HG02840 (cell line): ENCODE measurements around the gene MYOZ1.
"Not testable (repeated sequence)": the region's sequence is repeated elsewhere in the genome, so short reads cannot be mapped to it uniquely, and the experiment has no call there.

Experiments
- ATAC-seq: cut with Tn5 transposase; IDR thresholded peaks from one replicate; pipeline ENCODE4 v1.9.1; 2021; ENCODE audit warnings: mild to moderate bottlenecking, moderate library complexity, moderate number of reproducible peaks; ENCODE audit not compliant: unreplicated experiment, low FRiP score

Gene MYOZ1, protein sequence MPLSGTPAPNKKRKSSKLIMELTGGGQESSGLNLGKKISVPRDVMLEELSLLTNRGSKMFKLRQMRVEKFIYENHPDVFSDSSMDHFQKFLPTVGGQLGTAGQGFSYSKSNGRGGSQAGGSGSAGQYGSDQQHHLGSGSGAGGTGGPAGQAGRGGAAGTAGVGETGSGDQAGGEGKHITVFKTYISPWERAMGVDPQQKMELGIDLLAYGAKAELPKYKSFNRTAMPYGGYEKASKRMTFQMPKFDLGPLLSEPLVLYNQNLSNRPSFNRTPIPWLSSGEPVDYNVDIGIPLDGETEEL

DNA sequence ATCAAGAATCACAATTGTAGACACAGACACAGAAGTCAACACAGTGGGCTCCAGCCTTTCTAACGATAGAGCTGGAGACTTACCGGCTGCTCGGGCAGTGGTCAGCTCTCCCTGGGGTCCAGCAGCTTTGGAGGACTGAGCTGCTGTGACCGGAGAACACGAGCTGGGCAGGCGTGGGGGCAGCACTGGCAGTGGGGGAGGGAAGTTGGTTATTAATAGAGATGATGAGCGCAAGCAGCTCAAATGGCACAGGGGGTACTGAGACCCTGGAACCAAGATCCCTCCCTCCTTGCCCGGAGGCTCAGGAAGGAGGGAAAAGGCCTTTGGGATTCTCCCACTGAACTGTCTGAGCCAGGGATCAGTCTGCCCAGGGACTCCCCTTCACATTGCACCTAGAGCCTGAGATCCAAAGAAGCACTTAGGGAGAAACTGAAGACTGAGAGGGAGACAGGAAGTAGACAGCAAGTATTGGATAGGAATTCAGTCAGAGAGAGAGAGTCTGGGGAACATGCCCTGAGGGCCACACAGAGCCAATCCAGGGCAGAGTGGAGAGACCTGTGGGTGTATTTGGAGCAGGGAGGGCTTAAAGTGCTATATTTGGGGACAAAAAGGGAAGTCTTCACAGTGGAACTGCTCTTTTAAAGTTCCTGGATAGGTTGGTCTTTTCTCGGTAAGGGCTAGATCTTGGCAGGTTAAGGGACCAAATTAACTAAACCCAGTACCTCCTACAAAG, at the start of gene MYOZ1:
MYOZ1 (minus strand) TSS at position 147 of the 733 bp plus-strand sequence. CDS start 1,457 bp downstream, outside the sequence.
- ATAC-seq, result no peak

DNA sequence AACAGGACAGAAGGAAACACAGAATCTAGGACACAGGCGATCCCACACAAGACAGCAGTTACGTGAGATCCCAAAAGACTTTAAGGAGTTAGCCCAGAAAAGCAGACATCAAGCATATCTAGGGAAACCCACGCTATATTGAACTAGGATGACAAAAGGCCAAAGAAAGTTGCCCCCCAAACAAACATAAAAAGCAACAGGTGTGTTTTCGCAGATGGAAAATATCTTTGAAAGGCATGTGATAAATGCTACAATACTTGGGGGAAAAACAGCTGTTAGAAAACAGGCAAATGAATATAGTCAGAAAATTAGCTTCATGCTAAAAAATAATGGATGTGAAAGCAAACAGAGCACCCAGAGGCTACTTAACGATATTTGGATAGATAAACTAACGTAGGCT, 49.5 kb upstream of the MYOZ1 start:
- not testable (repeated sequence) for ATAC-seq

DNA sequence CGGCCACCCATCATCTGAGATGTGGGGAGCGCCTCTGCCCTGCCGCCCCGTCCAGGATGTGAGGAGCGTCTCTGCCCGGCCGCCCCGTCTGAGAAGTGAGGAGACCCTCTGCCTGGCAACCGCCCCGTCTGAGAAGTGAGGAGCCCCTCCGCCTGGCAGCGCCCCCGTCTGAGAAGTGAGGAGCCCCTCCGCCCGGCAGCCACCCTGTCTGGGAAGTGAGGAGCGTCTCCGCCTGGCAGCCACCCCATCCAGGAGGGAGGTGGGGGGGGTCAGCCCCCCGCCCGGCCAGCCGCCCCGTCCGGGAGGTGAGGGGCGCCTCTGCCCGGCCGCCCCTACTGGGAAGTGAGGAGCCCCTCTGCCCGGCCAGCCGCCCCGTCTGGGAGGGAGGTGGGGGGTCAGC, 48.3 kb upstream of the MYOZ1 start:
- ATAC-seq, result not testable (repeated sequence)

DNA sequence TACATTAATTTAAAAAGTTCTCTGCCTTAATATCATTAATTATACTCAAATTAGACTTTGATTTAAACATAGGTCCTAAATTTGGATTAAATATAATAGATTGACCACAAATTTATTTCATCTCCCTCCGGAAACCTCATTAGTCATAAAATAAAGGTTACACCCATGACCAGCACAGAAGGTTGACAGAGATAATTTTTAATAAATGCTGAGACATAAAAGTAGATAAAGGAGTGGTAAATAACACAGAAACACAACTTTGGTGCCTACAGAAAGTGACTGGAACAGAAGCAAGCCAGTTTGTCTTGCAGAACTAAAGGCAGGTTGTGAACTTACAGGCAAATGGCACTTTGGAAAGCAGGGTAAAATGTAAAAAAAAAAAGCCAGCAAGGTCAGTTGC, 46.4 kb upstream of the MYOZ1 start:
- not testable (repeated sequence) for ATAC-seq

DNA sequence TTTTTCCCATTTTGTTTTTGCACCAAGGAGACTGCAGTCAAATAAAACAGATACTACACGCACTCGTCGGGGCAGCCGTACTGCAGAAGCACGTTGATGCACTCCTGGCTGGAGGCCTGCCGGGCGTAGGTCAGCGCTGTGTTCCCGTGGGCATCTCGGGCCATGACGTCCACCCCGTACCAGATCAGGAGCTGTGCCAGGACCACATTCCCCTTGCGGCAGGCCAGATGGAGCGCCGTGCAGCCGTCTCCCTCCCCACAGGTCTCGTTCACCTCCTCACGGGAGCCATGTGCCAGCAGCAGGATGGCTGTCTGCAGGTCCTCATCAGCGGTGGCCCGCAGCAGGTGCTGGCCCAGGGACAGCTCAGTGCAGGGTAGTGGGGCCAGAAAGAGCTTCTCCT, 33.3 kb upstream of the MYOZ1 start:
- ATAC-seq, result not testable (repeated sequence)

DNA sequence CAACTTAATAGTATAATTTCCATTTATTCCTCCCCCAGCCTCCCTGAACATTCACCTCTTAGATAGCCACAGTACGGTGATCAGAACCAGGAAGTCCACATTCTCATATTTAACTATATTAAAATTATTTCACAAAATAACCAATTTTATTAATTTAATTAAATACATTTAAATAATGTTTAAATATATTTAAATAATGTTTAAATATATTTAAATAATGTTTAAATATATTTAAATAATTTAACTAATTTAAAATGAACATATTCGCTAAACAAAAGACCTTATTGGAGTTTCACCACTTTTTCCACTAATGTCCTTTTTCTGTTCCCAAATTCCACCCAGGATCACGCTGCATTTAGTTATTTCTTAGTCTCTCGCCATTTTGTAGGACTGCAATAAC, 27.1 kb upstream of the MYOZ1 start:
- not testable (repeated sequence) for ATAC-seq

DNA sequence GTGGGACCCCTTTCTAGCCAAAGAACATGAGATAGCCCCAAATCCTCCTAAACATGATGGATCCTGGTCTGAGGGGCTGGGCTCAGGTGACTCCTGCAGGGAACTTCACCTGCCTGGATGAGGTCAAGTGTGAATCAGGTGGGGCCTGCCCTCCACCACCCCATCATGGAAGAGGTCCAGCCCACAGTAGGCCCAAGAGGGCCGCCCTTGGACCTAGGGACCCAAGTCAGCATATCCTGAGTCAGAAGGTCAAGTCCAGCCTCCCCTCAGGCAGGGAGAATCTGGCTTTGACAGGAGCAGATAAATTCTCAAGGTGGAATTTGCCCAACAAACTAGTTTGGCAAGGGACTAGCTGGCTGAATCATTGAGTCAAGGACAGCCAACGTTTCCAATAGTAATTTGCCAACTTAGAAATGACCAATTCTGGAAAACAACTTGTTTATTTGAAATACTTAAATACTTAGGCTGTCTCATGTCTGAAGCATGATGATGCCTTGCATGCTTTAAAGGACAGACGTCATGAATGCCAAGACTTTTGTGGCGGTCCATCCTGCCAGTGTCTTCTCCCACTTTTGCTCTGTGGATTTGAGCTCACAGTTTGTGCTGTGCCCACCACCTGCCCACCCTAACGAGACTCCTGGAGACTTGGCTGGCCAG, 25.0 kb upstream of the MYOZ1 start:
- not testable (repeated sequence) for ATAC-seq

DNA sequence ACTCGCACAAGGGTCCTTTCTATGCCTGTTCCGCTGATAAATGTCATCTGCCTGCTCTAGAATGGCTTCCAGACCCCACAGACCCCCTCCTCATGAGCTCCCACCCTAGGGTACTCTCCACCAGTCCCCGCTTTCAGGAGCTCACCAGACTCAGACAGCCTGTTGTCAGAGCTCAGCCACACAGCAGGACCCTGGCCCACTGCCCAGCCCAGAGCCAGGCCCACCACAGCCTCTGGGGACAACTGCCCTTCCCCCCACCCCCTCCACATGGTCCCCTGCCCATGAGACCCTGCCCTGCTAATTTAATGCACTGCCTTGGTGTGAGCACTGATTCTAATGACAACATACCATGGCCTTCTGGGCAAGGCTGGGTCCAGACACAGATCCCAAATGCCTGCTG, 24.3 kb upstream of the MYOZ1 start:
- ATAC-seq, result not testable (repeated sequence)

DNA sequence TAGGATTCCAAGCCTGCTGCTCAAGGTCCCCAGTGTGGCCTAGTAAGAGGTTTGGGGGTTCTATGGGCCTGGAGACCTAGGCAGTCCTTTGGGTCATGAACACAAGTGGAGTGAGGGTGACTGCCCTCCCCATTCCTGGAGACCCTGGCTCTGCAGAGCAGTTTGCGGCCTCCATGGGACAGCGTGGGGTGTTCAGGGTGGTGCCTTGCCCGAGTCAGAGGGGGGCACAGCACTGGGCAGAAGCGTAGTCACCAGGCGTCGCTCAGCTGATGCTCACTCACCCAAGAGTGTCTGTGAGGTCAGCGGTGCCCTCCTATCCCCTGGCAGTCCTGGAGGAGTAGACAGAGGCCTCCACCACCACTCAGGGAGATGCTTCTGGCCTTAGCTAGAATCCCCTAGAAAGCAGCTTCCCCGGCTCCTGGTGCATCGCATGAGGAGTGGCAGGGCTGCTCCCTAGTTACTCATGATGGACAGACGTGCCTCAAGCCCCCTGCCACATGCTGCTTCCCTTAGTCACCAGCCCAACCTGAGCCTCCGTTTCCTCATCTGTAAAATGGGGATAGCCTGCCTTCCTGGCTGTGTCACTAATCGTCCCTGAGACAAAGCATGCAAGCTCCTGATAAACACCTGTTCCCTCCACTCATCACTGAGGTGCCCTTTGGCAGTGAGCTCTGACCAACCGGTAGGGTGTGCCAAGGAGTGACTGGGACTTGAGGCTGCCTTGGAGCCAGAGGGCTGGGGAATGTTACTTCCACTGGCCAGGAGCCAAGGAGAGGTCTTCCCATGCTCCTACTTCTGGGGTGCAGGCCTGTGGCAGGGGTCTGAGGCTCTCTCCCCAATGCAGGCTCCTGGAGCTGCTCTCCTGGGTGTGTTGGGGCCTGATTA, 23.1 kb upstream of the MYOZ1 start:
- not testable (repeated sequence) for ATAC-seq

DNA sequence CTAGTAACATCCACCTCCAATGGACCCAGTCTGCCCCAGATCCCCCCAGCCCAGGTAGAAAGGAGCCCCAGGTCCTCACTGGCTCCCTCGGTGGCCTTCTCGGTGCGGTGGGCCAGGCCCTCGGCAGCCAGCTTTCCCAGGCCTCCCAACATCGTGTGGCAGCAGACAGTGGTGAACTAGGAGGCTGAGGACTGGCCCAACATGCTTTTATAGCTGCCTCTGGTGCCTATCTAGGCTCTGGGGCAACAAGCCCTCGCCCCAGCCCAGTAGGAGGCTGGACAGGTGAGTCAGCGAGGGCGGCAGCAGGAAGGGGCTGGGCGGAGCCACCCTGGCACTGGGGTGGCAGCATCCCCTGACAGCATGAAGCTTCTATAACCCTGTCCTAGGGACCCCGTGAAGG, 22.3 kb upstream of the MYOZ1 start:
- ATAC-seq, result not testable (repeated sequence)

DNA sequence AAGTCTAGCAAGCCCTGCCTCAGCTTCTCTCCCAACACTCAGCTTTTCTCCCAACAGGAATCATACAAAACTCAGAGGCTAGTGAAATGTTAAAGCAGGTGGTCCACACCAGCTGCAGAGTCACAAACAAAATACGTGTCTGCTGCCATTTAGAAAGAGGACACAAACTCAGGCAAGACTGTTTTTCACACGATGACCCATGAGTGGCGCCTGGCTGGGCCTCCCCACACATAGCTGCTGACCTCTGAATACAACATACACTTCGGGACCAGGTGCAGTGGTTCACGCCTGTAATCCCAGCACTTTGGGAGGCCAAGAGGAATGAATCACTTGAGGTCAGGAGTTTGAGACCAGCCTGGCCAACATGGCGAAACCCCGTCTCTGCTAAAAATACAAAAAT, 21.4 kb upstream of the MYOZ1 start:
- ATAC-seq, result not testable (repeated sequence)

DNA sequence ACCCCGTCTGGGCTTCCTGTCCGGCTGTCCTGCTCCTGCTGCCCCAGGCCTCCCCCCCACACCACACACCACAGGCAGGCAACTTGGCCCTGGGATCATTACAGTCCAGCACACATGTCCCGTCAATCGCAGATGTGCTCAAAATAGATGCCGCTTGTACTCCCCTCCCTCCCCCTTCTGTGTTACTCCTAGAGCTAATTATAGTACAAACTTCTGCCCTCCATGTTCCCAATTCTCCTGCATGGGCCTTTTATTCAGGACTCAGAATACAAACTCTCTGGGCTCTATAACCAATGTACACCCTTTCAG, 14.7 kb upstream of the MYOZ1 start, which contains the start of gene SYNPO2L:
SYNPO2L (minus strand) TSS at position 40 of the 309 bp plus-strand sequence. CDS start 107 bp downstream, outside the sequence.
- no peak for ATAC-seq

DNA sequence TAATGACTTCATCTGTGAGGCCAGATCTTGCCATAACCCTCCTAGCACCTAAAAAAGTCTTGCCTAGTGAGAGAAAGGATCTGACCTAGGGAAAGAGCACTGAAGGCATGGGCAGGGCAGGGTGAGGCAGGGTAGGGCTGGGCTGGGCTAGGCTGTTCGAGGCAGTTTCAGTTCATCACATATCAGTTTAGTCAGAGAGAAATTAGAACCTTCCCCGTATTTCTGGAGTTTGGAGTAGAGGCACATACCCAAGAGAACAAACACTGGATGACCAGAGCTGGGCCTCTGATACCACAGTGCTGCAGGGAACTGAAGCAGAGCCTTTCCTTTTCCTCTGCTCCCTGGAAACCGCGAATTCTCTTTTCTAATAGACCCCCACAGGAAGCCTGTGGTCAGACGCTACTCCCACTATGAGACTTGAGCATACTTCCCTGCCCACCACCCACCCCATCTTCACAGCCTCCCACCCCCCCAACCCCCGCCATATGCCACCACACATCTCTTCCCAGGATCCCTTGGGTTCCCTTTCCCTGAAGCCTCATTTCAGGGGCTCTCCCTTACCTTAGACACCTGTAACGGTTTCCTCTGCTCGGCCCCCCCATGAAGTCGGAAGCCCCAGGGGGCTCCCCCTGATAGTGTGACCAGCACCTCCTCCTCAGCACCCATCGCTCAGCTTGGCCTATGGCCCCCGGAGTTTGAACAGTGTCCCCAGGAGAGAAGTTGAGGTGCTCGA, 14.1 kb upstream of the MYOZ1 start:
- no peak for ATAC-seq

DNA sequence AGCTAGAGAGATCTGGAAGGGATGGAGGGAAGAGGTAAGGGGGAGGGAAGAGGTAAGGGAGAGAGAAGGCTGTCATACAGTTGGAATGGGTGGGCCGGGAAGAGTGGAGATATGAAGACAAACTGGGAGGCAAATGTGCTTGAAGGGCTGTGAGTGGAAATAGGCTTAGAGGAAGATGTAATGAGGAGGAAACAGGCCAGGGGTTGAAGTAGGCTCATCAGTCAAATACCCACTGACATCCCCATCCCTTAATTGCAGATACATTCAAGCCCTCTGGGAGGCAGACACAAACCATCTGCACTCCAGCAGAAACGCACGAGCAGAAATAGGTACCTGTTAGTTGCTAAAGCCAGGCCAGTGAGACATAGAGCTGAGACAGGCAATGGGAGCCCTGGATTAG, 12.4 kb upstream of the MYOZ1 start:
- ATAC-seq, result no peak

DNA sequence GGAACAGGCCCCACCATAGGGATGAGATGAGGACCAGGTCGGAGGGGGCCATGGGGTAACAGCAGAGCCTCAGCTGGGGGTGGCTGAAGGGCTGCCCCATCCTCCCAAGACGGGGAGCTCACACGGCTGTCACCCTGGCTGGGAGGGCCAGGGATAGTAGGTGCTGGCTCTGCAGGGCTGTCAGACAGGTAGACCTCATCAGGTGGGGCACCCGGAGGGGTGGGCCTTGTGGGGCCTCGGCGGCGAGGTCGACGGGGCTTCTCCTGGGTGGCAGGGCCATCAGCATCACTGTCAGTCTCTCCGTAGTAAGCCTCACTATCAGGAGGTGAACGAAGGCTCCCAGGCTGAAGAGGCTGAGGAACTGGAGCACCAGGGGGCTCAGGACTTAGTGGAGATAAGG, 11.9 kb upstream of the MYOZ1 start:
- no peak for ATAC-seq

DNA sequence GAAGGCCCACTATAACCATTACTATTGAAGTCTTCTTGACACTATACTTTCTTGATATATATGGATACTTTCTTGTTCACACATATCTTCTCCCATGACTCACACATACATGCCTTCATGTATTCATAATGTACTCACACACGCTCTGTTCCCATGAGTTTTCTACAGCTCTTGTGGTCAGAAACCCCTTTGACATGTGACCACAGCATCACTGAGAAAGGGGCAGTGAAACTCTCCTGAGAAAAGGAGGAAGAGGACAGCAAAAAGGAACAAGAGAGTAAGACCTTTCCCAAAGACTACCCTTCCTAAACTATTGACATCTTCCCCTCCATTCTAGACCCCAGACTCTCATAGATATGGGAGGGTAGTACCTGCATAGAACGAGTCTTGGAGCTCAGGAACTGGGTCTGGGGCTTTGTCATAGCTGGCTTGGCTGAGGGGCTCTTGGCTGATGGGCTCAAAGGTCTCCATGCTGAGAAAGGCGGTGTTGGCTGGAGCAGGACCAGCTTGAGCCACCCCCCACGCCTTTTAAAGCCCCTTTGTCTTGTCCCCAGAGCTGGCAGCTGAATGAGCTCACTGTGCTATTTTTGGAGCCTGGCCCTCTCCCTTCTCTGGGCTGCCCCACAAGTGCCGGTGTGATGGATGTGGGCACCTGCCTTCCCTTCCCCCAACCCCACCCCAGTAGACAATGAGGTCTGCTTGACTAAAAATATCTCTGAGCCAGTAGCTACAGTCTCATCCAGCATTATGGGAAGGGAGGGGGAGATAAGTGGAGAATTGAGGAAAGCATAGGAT, 9.5 kb upstream of the MYOZ1 start:
- no peak for ATAC-seq

DNA sequence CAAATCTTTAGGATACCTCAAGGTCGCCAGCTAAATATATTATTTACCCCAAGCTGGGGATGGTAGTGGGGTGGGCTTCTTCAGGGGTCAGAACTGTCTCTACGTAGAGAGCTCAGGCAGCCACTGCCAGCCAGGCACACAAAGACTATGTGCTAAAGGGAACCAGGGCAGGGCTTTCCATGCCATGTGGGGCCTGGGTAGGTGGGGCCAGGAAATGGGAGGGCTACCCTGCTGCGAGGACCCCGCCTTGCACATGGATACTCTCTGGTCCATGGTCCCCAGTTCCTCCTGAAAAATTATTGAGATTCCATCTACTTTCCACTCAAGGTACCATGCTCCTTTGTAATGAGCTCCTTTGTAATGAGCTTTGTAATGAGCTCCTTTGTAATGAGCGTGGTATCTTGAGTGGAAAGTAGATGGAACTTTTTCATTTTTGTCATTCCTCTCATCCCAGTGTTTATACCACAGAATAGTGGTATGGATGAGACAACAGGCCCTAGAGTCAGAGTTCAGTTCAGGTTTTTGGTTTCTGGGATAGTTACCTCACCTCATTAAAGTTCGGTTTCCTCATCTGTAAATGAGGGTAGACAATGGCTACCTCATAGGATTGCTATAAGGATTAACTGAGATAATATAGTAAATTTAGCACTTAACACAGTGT, 8.7 kb upstream of the MYOZ1 start:
- no peak for ATAC-seq

DNA sequence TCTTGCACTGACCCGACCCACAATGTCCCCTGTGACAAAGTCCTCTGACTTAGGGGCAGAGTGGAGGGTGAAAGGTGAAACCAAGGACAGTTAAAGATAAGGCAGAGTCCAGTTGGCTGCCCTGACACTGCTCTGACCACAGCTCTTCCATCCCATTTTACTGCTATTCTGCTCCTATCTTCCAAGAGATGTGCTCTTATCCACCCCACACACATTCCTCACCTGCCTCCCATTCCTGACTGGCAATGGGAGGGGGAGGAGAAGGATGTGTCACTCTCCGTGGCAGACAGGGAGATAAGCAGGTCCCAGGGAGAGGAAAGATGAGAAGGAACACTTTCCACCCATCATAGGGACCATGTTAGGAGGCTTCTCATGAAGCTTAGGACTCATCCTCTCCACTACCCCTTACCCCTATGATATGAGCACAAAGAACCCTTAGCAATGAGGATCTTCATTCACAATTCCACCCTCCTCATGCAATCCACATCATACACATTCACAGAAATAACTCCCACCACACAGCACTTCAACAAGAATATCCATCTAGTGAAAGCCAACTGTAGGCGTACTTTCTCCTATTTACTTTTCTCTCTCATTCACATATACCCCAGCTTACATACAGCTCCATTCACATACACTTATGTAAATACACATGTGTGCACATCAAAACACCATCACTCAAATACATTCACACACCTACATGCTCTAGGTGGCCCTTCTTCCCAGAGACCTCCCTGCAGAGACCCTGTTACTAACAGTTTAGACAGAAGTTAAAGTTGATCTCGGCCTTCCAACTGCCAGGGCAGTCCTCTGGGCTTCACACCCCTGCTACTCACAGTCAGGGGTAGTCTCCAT, 7.9 kb upstream of the MYOZ1 start:
- ATAC-seq, result no peak
